Measurements from ENCODE around the gene ZNF711.
"Not testable (repeated sequence)": the region's sequence is repeated elsewhere in the genome, so short reads cannot be mapped to it uniquely, and the experiment has no call there.

ZNF711 gene

GRCh38 chrX:85243761-85244449, at the start of gene ZNF711, which contains the start of gene SATL1:
TSS of gene ZNF711 (plus strand) at chrX:85243991. CDS start at chrX:85247573, 3,582 bp downstream.
TSS of gene SATL1 (minus strand) at chrX:85243779. CDS start at chrX:85108968, 134,811 bp downstream.
- peak; percentile 92 for DNase-seq

GRCh38 chrX:85196319-85196718, 47.5 kb upstream of the ZNF711 start:
- no peak for DNase-seq

GRCh38 chrX:85203461-85203970, 40.3 kb upstream of the ZNF711 start:
- no peak for DNase-seq

- no peak for DNase-seq
Measured at GRCh38 chrX:85213792-85214530, 29.8 kb upstream of the ZNF711 start.

- DNase-seq: no peak
Measured at GRCh38 chrX:85215946-85216345, 27.8 kb upstream of the ZNF711 start.

GRCh38 chrX:85221361-85221760, 22.4 kb upstream of the ZNF711 start:
- no peak for DNase-seq

- DNase-seq: no peak
Measured at GRCh38 chrX:85223359-85223758, 20.4 kb upstream of the ZNF711 start.

GRCh38 chrX:85243155-85243554, 636 bp upstream of the ZNF711 start:
- DNase-seq: peak; percentile 11

- DNase-seq: peak; percentile 34
Measured at GRCh38 chrX:85244450-85245211, 840 bp downstream of the ZNF711 start.

- not testable (repeated sequence) for DNase-seq
Measured at GRCh38 chrX:85285286-85285685, 41.5 kb downstream of the ZNF711 start.

GRCh38 chrX:85288992-85289723, 45.4 kb downstream of the ZNF711 start:
- no peak for DNase-seq

- no peak for DNase-seq
Measured at GRCh38 chrX:85303544-85303943, 59.8 kb downstream of the ZNF711 start.

- no peak for DNase-seq
Measured at GRCh38 chrX:85309717-85310116, 65.9 kb downstream of the ZNF711 start.

GRCh38 chrX:85311348-85311747, 67.6 kb downstream of the ZNF711 start:
- DNase-seq: not testable (repeated sequence)

All from NCI-H1105 treated with DMSO at 0.1 percent for 48 hours (cell line).